ENCODE measurements around the gene CELF6. TPM values are rescaled to one million over a fixed set of nuclear protein-coding genes. Genes with fewer than 3 reads are reported as not detected.

Gene CELF6
- total and polyA plus RNA-seq, 4 donors, result 0.10 to 0.92 (median 0.44) TPM

Other genes starting within 250 kb of the CELF6 start
- gene MYO9A, start 202.0 kb downstream of the CELF6 start, total RNA-seq, result 10 to 100 TPM; 12.0 to 14.9 TPM
- 1 to 10 TPM; 1.4 to 4.7 TPM for gene MYO9A, start 202.0 kb downstream of the CELF6 start, polyA plus RNA-seq
- 1 to 10 TPM in 1 of 2 donors, under 1 TPM in 1; 0.67 to 1.0 TPM for gene SENP8, start 201.8 kb downstream of the CELF6 start, total RNA-seq
- gene SENP8, start 201.8 kb downstream of the CELF6 start, polyA plus RNA-seq, result 1 to 10 TPM in 1 of 2 donors, under 1 TPM in 1; 0.74 to 1.0 TPM
- gene GRAMD2A, start 122.4 kb downstream of the CELF6 start, total RNA-seq, result not detected
- gene GRAMD2A, start 122.4 kb downstream of the CELF6 start, polyA plus RNA-seq, result not detected
- 10 to 100 TPM; 30.5 to 61.2 TPM for gene PKM, start 89.0 kb downstream of the CELF6 start, total RNA-seq
- 10 to 100 TPM; 12.9 to 28.9 TPM for gene PKM, start 89.0 kb downstream of the CELF6 start, polyA plus RNA-seq
- gene PARP6, start 47.6 kb downstream of the CELF6 start, total RNA-seq, result 1 to 10 TPM; 4.3 to 10.0 TPM
- 10 to 100 TPM in 1 of 2 donors, 1 to 10 TPM in 1; 8.7 to 15.3 TPM for gene PARP6, start 47.6 kb downstream of the CELF6 start, polyA plus RNA-seq
- 10 to 100 TPM; 38.1 to 42.9 TPM for gene HEXA, start 55.9 kb upstream of the CELF6 start, total RNA-seq
- 10 to 100 TPM; 62.5 to 69.0 TPM for gene HEXA, start 55.9 kb upstream of the CELF6 start, polyA plus RNA-seq
- not detected for gene TMEM202, start 78.1 kb upstream of the CELF6 start, total RNA-seq
- gene TMEM202, start 78.1 kb upstream of the CELF6 start, polyA plus RNA-seq, result not detected
- 10 to 100 TPM; 23.3 to 23.8 TPM for gene ARIH1, start 154.2 kb upstream of the CELF6 start, total RNA-seq
- 10 to 100 TPM; 10.8 to 14.3 TPM for gene ARIH1, start 154.2 kb upstream of the CELF6 start, polyA plus RNA-seq